ENCODE data around the gene FAM20C. TPM values are rescaled to one million over a fixed set of nuclear protein-coding genes. Genes with fewer than 3 reads are reported as not detected.

The FAM20C gene
- total and polyA plus RNA-seq, 2 of the 8 experiments (the other 6 are each of a cell fraction or from before 2014, with no cell fraction given) = 9.5 to 34.8 TPM

DNA sequence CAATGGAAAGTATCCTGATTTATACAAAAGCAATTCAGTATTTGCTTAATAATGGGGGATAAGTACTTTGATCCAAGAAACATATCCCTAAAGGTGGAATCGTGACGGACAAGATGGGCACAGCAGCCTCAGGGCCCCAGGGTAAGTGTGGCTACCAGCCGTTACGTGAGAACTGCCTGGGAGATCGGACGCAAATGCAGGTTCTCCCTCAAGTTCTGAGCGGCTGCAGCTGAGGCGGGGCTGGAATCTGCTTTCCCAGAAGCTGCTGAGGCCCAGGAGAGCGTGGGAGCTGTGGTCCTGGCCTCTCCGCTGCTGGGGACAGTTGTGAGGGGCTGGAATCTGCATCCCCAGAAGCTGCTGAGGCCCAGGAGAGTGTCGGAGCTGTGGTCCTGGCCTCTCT lies 111.1 kb downstream of the FAM20C start:
- no peak overlapping the region for H3K27ac ChIP-seq (ENCODE audit: low read depth, low read length)
- CTCF ChIA-PET (ENCODE audit: partially characterized antibody) = no interaction called here
- peaks cover 0 to 6% of the 10 kb centered on the region in 2 experiments for H4K20me1 ChIP-seq (replicated peaks in 1 of 2; ENCODE audit: control insufficient read depth in 1 of 2, insufficient read depth in 2 of 2, low read length in 2 of 2)
- no peak overlapping the region for H4K5ac ChIP-seq (ENCODE audit: insufficient read length, low read depth, low read length)
- no peak overlapping the region for H2AK5ac ChIP-seq (ENCODE audit: low read depth, low read length)
- H3K9me3 ChIP-seq (ENCODE audit: insufficient read depth in 2 of 2, low read depth in 1 of 2, low read length in 1 of 2) = peaks cover 9% of the 10 kb centered on the region in 2 experiments; a peak in 3 of 4 replicates
- H3K18ac ChIP-seq (ENCODE audit: extremely low read depth, low read length) = no peak overlapping the region
- no peak overlapping the region for H4K91ac ChIP-seq (replicated peaks; ENCODE audit: insufficient read length, low read length)
- no peak overlapping the region for H2BK120ac ChIP-seq (replicated peaks; ENCODE audit: low read depth, low read length)
- H3K23ac ChIP-seq (ENCODE audit: insufficient read length) = no peak overlapping the region
- H2BK20ac ChIP-seq (ENCODE audit: low read length) = no peak overlapping the region
- WGBS, 2 experiments (ENCODE audit: extremely low coverage in 1 of 2, insufficient coverage in 1 of 2, insufficient read length in 1 of 2, insufficient replicate concordance in 2 of 2, low coverage in 1 of 2, low lambda C conversion rate in 2 of 2, missing lambda C conversion rate in 1 of 2) = 87% methylated on average over 11 of the region's 11 CpGs; no CpG with 5 or more reads in 1 of the 2 experiments
- no peak overlapping the region for H3K14ac ChIP-seq (ENCODE audit: insufficient read length)
- H4K8ac ChIP-seq (ENCODE audit: extremely low read depth, insufficient read depth, low read length) = no peak overlapping the region
- H3K23me2 ChIP-seq (ENCODE audit: low read depth, low read length) = peaks cover 3% of the 10 kb centered on the region; the same call in 1 of the 2 replicates
- POLR2A ChIA-PET (ENCODE audit: partially characterized antibody) = no interaction called here
- H2BK15ac ChIP-seq (ENCODE audit: low read length) = no peak overlapping the region
- H3K79me2 ChIP-seq (ENCODE audit: control insufficient read depth in 1 of 2, insufficient read depth in 2 of 2, low read length in 2 of 2) = no peaks in the 10 kb centered on the region
- no peaks in the 10 kb centered on the region; a peak in 1 of 8 replicates for H3K36me3 ChIP-seq (ENCODE audit: control insufficient read depth in 2 of 4, insufficient read depth in 4 of 4, low read length in 3 of 4)
- H3K4me3 ChIP-seq (ENCODE audit: extremely low read depth in 1 of 4, insufficient read depth in 2 of 4, low read depth in 3 of 4, low read length in 4 of 4) = no peak overlapping the region
- no peak overlapping the region for H3K4me2 ChIP-seq (ENCODE audit: insufficient read depth in 1 of 2, low read depth in 2 of 2, low read length in 2 of 2)
- H3K9ac ChIP-seq (replicated peaks in 1 of 4; ENCODE audit: extremely low read depth in 1 of 4, low read depth in 3 of 4, low read length in 3 of 4) = no peak overlapping the region
- H2BK5ac ChIP-seq (ENCODE audit: low read depth, low read length) = no peak overlapping the region
- no peaks in the 10 kb centered on the region for H3K4me1 ChIP-seq (replicated peaks in 1 of 4; ENCODE audit: control insufficient read depth in 3 of 4, insufficient read depth in 4 of 4, low read length in 3 of 4)
- no peak overlapping the region for H3K4ac ChIP-seq (replicated peaks; ENCODE audit: insufficient read length, low read depth, low read length)
- no peaks in the 10 kb centered on the region for H3K27me3 ChIP-seq (replicated peaks in 1 of 4; ENCODE audit: control insufficient read depth in 3 of 4, extremely low read depth in 1 of 4, insufficient read depth in 3 of 4, low read length in 3 of 4)
- no peaks in the 10 kb centered on the region for H3K79me1 ChIP-seq (ENCODE audit: low read depth, low read length)
- no peak overlapping the region for H3K56ac ChIP-seq (replicated peaks; ENCODE audit: insufficient read length, low read depth, low read length)
- FAIRE-seq (no peak), DNase-seq (ENCODE audit: low read depth in 1 of 2, low spot score in 2 of 2) (no peak)
- H2BK12ac ChIP-seq (ENCODE audit: low read depth, low read length) = no peak overlapping the region
- no peak overlapping the region for H2AFZ ChIP-seq (ENCODE audit: low read length)
- no peak for TF ChIP-seq CTBP2 (IDR thresholded peaks at IDR 0.05; ENCODE audit: borderline replicate concordance, insufficient read depth, insufficient read length, low read length)
- no peak for TF ChIP-seq EP300 (IDR thresholded peaks at IDR 0.05; ENCODE audit: borderline replicate concordance in 1 of 2, low read depth in 2 of 2, low read length in 2 of 2)
